Measurements from ENCODE around the gene COL4A1.

Gene COL4A1

GRCh38 chr13:110301606-110302553 lies 5.1 kb downstream of the COL4A1 start:
- TF ChIP-seq TCF12 (IDR thresholded peaks at IDR 0.05; ENCODE audit: low read depth), result no peak
- TF ChIP-seq CREB1 (IDR thresholded peaks at IDR 0.05; ENCODE audit: low read depth), result no peak
- no peak for TF ChIP-seq CEBPB (IDR thresholded peaks at IDR 0.05)
- TF ChIP-seq NFIC (IDR thresholded peaks at IDR 0.05), result no peak
- no peak for TF ChIP-seq ZBTB7A (IDR thresholded peaks at IDR 0.05; ENCODE audit: low read depth)

GRCh38 chr13:110301083-110301482 lies 5.9 kb downstream of the COL4A1 start:
- TF ChIP-seq CEBPB (IDR thresholded peaks at IDR 0.05) (no peak), RAD21 (IDR thresholded peaks at IDR 0.05; ENCODE audit: low read depth) (no peak), EP300 (IDR thresholded peaks at IDR 0.05; ENCODE audit: borderline replicate concordance) (no peak), MAX (IDR thresholded peaks at IDR 0.05) (no peak), USF1 (IDR thresholded peaks at IDR 0.05) (no peak)

- no peak for TF ChIP-seq MAX (IDR thresholded peaks at IDR 0.05)
- TF ChIP-seq YY1 (IDR thresholded peaks at IDR 0.05; ENCODE audit: low read depth), result no peak
Observed at GRCh38 chr13:110300090-110300815, 6.7 kb downstream of the COL4A1 start.

GRCh38 chr13:110299283-110299840 lies 7.6 kb downstream of the COL4A1 start:
- TF ChIP-seq MAX (IDR thresholded peaks at IDR 0.05) (no peak), YY1 (IDR thresholded peaks at IDR 0.05; ENCODE audit: low read depth) (no peak), FOXM1 (IDR thresholded peaks at IDR 0.05; ENCODE audit: borderline replicate concordance, low read depth) (no peak), TEAD4 (IDR thresholded peaks at IDR 0.05) (no peak), EGR1 (IDR thresholded peaks at IDR 0.05) (no peak), TCF12 (IDR thresholded peaks at IDR 0.05; ENCODE audit: low read depth) (no peak), CREB1 (IDR thresholded peaks at IDR 0.05; ENCODE audit: low read depth) (no peak), EP300 (IDR thresholded peaks at IDR 0.05; ENCODE audit: borderline replicate concordance) (no peak), NFIC (IDR thresholded peaks at IDR 0.05) (no peak)

GRCh38 chr13:110298505-110299282 lies 8.3 kb downstream of the COL4A1 start:
- TF ChIP-seq ZBTB7A (IDR thresholded peaks at IDR 0.05; ENCODE audit: low read depth) (no peak), NFIC (IDR thresholded peaks at IDR 0.05) (no peak), CEBPB (IDR thresholded peaks at IDR 0.05) (no peak), CREB1 (IDR thresholded peaks at IDR 0.05; ENCODE audit: low read depth) (no peak), YY1 (IDR thresholded peaks at IDR 0.05; ENCODE audit: low read depth) (no peak), FOXM1 (IDR thresholded peaks at IDR 0.05; ENCODE audit: borderline replicate concordance, low read depth) (no peak), EGR1 (IDR thresholded peaks at IDR 0.05) (no peak), TCF12 (IDR thresholded peaks at IDR 0.05; ENCODE audit: low read depth) (no peak), MAX (IDR thresholded peaks at IDR 0.05) (no peak), TAF1 (IDR thresholded peaks at IDR 0.05; ENCODE audit: low read depth) (no peak), EP300 (IDR thresholded peaks at IDR 0.05; ENCODE audit: borderline replicate concordance) (no peak), REST (IDR thresholded peaks at IDR 0.05; ENCODE audit: low read depth) (no peak), TEAD4 (IDR thresholded peaks at IDR 0.05) (no peak), USF1 (IDR thresholded peaks at IDR 0.05) (no peak), RAD21 (IDR thresholded peaks at IDR 0.05; ENCODE audit: low read depth) (no peak)

GRCh38 chr13:110297766-110298504 lies 9.0 kb downstream of the COL4A1 start:
- TF ChIP-seq CEBPB (IDR thresholded peaks at IDR 0.05), result no peak
- TF ChIP-seq CREB1 (IDR thresholded peaks at IDR 0.05; ENCODE audit: low read depth), result no peak
- TF ChIP-seq NFIC (IDR thresholded peaks at IDR 0.05), result no peak
- no peak for TF ChIP-seq ZBTB7A (IDR thresholded peaks at IDR 0.05; ENCODE audit: low read depth)
- TF ChIP-seq FOXM1 (IDR thresholded peaks at IDR 0.05; ENCODE audit: borderline replicate concordance, low read depth), result no peak
- no peak for TF ChIP-seq EP300 (IDR thresholded peaks at IDR 0.05; ENCODE audit: borderline replicate concordance)
- no peak for TF ChIP-seq EGR1 (IDR thresholded peaks at IDR 0.05)
- no peak for TF ChIP-seq TAF1 (IDR thresholded peaks at IDR 0.05; ENCODE audit: low read depth)
- TF ChIP-seq RAD21 (IDR thresholded peaks at IDR 0.05; ENCODE audit: low read depth), result no peak

All from Ishikawa (cell line).